Activated naive CD4-positive, alpha-beta T cell treated with anti-CD3 and anti-CD28 coated beads, Interleukin-2, amount 50 U/mL, for 16 hours (primary cell): Measurements from ENCODE around the gene PRPS1L1.

Source experiments
- DNase-seq: peaks from one replicate; pipeline ENCODE4 v3.0.0-alpha.2; 2020

Gene PRPS1L1

DNA sequence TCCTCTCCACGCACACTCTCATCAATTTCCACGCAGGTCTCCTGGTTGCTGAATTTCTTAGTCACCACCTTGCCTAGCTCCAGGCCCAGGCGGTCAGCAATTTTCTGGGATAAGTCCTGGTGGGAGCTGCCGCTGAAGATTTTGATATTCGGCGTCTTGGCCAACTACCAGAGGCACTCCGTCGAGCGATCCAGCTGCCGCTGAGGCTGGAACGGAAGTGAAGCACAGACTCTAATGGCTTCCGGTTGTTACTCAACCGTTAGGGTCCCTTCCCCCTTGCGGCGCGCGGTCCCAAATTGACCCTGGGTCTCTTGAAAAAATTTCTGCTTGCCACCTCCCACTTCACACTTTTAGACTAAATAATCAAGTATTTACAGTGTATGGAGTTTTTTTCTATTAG, at the start of gene PRPS1L1:
PRPS1L1 (minus strand) TSS at position 219 of the 400 bp plus-strand sequence.
- DNase-seq = no peak

DNA sequence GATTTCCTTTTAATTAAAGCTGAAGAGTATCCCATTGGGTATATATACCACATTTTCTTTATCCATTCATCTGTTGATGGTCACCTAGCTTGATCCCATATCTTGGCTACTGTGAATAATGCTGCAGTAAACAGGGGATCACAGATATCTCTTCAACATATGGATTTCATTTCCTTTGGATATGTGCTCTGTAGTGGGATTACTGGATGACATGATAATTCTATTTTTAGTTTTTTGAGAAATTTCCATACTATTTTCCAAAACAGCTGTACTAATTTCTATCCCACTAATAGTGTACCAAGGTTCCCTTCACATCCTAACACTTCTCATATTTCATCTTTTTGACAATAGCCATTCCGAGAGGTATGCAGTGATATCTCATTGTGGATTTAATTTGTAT, 48.8 kb upstream of the PRPS1L1 start:
- DNase-seq = no peak

DNA sequence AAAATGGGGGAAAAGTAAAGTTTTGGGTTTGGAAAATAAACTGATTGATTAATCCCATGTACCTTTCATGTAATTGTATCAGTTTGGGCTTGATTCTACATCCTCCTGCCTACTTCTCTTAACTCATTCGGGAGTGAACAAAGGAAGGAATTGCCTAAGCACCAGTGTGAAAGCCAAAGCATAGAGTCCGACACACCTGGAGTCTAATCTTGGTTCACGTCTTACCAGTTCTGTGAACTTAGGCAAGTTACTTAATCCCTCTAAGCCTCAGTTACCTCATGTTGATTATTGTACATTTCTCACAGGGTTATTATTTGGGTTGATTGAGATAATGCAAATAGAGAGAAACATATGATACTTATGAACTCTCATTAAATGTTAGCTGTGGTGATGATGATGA, 41.1 kb upstream of the PRPS1L1 start:
- DNase-seq = no peak

DNA sequence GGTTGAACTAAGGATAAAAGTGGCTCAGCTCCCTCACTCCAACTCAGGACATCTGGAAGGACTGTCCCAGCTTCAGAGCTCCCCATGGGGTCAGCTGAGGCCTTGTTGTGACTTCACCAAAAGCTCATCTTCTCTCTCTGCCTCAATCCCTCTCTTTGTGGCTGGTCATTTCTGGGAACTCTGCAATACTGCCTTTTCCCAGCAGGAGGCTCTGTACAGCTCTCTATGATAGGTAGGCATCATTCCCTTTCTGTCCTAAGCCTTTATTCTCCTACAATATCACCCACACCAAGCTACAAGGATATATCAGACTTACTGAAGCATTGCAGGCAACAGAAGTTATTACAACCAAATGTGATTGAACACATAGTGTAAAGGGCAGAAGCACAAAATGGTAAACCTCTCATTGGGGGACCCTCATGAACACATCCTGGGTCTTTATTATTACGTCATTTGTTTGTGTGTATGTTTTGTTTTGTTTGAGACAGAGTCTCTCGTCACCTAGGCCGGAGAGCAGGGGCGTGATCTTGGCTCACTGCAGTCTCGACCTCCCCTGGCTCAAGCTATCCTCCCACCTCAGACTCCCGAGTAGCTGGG, 36.7 kb upstream of the PRPS1L1 start:
- no peak for DNase-seq

DNA sequence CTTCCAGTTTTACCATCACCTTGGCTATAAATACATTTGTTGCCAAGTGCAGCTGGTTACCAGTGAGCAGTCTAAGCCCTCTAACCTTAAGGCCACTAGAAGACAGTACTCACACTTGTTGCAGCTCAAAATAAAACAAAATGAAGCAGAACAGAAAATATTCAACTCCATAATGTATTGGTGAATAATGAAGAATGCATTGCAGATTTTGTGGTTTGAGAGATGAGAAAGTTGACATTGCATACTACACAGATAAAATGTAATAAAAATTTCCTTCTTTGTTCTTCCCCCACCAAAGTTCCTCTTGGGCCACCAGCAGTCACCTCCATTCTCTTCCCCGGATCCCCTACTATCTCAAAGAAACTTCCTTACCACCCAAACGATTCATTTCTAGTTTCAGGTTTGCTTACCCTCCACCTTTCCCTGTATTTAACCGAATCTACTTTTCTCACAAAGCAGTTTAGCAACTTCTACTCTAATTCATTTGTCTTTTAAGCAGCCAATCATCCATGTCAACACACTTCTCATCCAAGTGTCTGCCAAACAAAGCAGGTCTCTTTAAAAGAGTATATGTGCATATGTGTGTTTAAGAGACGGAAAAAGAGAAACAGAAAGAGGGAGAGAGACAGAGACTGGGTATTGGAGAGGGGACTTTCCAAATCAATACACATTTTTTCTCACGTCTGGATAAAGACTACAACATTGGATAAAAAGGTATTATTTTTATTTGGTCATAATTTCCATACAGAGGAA, 35.7 kb upstream of the PRPS1L1 start:
- no peak for DNase-seq

DNA sequence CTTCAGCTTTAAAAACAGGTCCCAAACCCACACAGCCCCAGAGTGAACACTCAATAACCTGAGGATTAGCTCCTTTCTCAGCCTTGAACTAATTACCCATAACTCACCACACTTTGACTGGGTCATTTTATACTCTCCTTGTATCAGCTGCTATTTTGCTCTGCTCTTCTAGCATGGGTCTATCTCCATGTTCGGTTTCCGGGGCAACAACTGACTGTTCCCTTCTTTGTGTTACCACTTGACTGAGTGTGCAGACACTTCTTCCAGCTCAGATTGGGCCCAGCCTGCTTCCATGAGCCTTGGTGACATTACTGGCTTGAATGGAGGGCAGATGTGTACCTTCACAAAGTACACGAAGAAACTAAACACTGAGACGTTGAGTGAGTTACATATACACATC, 31.5 kb upstream of the PRPS1L1 start:
- DNase-seq = no peak

DNA sequence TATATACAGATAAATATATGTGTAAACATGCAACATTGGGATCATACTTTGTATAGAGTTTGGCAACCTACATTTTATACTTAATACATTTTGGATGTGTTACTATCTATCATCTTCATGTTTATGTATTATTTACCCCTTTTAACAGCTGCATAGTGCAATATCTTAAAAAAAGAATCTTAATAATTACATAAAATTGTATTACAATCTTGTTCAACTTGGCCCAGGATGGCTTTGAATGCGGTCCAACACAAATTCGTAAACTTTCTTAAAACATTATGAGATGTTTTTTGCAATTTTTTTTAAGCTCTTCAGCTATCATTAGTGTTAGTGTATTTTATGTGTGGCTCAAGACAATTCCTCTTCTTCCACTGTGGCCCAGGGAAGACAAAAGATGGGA, 26.3 kb upstream of the PRPS1L1 start:
- no peak for DNase-seq

DNA sequence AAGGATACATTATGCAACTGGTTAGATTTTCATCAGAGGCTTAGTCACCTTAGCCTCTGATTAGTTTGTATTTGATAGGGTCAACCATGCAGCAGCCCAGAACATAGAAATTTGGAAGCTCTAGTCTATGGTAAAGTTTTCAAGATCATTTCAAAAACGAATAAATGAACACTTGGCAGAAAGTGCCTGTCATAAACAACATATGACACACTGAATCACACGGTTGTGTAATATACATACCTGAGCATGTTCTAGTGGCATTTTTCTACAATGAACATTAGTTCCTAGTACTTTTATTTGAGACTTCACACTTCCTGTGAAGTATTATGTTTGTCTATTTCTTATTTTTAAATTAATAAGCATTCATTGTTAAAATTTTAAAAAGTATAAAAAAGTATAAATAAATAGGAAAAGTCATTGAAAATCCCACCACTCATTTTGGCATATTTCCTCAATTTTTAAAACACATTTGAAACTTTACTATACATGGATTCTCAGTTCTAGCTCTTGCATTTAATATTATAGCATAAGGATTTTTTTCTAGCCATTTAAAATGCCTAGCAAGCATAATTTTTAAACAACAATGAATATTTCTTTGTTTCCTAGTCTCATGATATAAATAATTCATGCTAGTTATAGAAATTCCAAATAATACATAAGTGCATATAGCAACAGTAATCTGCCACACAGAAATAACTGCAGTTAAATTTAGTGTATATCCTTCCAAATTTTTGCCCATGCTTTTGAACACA, 25.7 kb upstream of the PRPS1L1 start:
- no peak for DNase-seq

DNA sequence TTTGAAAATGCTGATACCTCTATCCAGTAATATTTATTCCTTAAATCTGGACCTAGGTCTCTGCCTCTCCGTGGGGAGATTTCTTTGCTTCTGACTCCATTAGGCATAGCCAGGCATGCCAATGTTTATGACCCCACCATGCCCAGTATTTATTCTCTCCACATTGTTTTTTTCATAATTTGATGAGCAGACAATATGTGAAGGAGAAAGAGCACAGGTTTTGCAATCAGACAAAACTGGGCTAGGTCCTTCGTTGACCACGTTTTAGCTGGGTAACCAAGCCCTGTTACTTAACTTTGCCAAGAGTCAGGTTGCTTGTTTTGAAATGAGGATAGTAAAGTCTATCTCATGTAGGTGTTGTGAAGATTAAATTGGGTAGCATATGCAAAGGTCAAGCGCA, 21.6 kb upstream of the PRPS1L1 start:
- DNase-seq = no peak

DNA sequence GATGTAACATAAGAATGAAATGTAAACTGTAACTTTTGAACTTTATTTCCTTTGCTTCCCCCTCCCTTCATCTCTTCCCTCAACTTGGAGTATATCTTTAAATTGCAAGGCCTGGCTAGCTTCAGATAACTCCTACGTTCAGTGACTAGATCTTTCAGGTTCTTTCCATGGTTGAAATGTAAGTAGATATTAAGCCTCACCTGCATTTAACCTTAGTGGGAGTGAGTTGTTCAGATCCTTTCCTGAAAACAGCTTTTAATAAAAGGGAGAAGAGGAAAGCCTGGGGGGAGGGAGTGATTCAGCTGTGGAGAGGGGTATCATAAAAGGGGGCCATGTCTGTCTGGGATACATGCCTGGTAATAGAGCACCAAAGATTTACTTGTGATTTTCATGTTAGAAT, 19.0 kb upstream of the PRPS1L1 start:
- DNase-seq = no peak

DNA sequence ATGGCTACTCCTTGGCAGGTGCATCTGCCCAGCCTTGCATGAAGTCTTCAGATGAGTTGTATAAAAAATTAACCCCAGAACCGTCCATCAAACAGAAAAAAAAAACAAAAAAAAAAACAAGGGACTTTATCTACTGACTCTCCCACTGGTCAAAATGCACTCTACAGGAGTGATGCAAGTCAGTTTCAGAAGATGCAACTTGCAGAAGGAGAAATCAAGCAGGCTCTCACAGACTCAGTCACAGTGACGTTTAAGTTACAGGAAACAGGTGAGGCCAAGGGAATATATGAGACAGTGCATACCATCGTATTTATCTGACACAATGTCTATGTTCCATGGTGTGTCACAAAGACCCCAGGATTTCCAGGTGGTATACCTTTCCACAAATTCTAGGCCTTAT, 17.5 kb upstream of the PRPS1L1 start:
- no peak for DNase-seq

DNA sequence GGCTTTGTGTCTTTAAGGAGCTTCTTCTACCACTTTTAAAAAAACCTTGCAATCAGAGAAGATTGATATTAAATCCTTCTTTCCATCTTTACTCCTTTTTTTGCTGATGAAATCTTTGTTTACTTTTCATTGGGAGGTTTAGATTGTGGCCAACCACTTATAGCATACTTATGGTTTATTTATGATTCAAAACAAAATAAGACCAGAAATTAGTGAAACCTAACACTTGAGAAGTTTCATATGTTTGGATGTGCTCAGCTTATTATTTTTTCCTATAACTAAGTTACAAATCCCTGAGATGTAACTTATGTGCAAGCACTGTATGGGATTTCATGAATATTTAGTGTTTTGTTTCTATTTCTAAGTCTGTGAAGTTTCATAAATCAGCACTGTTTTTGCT, 13.5 kb upstream of the PRPS1L1 start:
- no peak for DNase-seq

DNA sequence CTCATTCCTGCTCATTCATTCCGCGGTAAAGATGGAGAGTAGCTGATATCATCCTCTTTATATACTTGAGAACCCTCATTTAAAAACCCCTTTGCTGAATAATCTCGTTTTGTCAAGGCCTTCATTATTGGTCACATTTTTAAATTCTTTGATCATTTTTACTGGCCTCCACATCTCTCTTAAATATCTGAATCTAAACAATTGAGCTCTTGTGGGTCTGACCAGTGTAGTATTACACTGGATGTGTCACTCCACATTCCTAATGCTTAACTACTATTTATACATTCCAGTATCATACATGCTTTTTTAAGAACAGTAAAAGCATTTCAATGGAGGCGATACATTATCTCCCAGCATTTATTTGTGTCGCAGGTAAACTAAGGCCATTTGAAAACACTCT, 12.6 kb upstream of the PRPS1L1 start:
- DNase-seq = no peak

DNA sequence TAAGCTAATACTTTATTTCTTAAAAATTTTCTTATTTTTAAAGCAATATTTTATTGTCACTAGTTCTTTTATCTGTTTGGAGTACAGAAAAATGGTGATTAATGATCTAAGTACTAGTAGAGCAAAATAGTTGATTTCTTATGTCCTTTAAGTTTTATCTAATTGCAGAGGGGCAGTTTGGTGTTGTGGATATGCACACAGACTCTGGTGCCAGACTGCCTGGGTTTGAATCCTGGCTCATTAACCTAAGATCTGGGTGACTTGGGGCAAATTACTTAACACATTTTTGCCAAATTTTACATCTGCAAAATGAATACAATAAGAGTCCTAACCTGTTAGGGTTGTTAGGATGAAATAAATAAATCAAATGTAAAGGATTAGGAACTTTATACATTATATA, 10.7 kb upstream of the PRPS1L1 start:
- DNase-seq = no peak

DNA sequence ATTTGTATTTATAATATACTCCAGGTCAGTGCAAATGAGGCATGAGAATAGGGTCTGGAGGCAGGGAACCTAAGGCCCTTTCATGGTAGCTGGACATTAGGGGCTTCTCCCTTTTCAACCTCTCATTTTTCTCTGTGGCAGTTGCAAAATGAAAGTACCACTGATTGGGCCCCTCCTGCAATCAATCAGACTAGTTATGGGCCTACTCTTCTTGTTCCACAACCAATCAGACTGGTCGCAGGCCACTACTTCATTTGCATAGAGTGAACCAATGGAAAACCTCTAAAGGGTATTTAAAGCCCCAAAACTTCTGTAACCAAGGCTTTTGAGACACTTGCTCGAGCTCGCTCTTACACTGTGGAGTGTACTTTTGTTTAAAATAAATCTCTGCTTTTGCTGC, 10.0 kb upstream of the PRPS1L1 start:
- no peak for DNase-seq

DNA sequence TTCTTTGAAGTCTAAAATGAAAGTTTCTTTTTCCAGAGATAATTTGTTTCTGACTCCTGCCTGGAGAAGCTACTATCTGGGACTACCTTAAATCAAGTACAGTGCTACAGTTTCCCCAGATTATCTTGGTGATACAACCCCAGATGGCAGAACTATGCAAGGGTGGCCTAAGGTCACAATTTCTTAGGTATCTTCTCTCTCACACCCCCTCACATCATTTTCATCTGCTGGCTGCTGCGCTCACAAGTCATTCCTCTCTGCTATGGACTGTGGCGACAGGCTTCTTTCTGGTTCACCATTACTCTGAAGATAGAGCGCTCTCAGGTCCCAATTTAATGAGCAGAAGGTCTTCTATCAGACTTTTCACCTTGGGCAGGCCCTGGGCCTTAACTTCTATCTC, 9.1 kb upstream of the PRPS1L1 start:
- DNase-seq = no peak

DNA sequence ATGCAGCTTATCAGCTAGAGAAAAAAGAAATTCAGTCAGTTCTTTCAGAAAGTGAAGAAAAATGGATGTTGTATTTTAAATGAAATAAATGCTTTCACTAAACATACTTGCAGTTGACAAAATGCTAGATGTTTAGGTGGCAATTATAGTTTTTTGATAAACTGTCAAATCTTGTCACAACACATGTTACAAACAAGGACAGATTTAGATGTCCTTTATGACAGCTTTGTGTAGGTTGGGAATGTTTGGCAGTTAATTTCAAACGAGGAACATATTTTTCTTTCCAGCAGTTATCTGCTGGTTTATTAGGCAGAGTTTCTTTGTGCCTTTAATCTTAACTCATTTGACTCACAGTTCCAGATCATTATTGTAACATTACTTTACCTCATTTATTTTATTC, 3.1 kb upstream of the PRPS1L1 start:
- no peak for DNase-seq

DNA sequence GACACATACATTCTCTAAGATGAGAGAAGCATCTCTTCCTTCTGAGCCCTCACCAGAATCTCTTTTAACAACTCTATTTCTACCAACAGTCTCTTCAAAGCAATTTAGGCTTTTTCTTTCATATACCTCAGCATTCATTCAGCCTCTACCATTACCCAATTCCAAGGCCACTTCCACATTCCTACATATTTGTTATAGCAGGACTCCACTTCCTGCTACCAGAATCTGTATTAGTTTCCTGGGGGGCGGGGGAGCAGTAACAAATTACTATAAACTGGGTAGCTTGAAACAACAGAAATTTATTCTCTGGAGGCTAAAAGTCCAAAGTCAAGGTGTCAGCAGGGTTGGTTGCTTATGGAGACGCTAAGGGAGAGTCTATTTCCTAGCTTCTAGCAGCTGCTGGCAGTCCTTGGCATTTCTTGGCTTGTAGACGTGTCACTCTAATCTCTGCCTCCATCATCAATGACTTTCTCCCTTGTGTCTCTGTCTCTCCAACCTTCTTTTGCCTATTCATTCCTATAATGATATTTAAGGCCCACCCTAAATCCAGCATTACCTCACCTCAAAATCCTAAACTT, 7.4 kb downstream of the PRPS1L1 start:
- DNase-seq = no peak

DNA sequence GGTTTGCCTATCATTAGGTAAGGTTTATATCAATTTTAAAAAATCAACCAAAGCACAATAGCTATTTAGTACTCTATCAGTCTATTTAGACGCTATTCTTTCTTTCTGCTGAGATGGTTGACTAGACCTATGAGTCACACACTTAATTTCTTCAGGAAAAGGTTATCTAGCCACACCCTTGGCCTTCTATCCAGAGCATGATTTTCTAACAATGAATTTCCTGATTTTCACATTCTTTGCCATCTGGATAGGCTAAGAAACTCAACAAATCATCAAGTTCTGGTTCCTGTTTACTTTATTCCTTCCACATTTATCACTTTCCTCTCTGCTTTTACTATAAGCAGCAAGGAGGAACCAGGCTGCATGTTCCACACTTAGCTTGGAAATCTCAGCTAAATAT, 8.1 kb downstream of the PRPS1L1 start:
- DNase-seq = no peak

DNA sequence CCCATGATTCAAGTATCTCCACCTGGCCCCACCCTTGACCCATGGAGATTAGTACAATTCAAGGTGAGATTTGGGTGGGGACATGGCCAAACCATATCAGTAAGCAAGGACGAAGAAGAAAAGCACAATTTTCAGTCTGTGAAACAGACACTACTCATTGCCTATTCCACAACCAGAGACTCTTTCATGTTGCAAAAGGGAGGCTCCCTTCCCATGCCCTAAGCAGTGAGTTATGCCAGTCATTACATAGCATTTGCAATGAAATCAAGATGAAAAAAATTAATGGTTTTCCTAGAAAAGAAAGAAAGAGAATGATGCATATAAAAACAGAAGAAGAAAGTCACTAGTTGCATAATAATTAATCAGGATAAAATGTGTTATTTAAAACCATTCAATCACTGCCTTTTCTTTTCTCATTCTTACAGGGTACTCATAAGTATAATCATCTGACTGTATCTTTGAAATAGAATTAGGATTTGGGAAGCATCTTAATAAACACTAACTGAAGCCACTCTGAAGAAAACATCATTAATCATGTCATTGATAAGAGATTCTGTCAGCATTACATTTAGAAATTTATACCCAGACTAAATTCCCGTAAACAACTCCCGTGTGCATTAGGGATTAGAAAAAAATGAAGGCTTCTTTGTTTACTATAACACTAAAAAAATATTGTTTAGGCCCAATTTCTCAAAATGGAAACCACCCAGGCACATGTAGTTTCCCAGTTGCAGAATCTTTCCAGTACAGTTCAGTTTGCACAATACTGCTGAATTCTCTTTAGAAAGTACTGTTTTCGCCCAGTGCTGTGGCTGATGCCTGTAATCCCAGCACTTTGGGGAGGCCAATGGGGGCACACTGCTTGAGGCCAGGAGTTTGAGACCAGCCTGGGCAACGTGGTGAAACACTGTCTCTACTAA, 9.1 kb downstream of the PRPS1L1 start:
- DNase-seq = no peak

DNA sequence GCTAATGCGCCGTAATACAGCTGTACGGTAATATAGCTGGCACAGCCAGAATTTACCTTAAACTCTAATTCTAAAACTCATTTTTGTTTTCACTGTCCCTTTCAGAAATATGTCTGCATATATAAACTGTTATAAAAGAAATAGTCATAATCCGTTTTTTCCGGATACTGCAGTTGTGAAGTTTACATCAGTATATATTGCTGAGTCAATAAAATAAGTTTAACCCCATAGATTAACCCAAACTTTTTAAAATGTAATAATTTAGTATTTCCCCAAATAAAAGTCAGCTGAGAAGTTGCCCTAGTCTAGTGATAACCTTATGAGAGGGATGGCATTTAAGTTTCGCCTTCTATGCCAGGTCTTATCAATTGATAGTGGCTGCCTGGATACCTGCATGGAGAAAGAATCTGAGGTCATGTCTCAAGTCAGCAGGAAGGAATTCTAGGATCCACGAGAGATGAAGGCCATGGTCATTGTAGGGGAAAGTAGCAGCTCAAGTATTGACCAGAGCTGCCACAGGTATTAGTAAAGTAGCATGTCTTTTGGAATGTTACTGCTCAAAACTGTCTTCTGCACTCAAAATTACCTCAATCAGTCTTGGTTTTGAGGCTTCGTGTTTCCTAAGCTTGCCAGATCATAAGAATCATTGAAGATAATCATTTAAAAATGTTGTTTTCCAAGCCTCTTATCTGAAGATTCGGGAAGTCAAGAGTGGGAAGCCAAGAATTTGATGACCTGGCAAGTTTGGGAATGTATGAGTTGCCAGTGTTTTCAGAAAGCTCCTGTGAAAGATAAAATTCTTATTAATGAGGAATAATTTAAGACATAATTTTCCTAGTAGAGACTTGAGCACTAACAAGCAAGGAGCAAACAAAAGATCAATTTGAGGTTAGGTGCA, 10.8 kb downstream of the PRPS1L1 start:
- no peak for DNase-seq

DNA sequence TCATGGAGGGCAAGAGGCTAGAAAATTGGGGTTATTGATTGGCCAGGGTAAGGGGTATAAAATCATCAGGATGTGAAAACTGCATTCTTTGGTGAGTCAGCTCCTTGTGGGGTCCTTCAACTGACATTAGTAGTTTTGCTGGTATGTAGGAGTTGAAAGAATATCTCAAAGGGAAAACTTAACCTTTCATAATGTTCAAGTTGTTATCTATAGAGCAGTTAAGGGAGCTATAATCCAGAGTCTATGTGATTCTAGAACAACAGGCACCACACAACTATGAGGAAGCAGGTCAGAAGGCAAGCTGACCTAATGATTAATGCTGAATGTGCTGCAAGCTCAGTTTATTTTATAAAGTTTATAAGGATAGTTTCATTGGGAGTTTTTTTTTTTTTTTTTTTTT, 13.7 kb downstream of the PRPS1L1 start:
- DNase-seq = no peak
